ENCODE measurements around the gene NUDT1.

GRCh38 chr7:2273866-2274265 is 31.8 kb downstream of the NUDT1 start:
- no peak for TF ChIP-seq CTCF (IDR thresholded peaks at IDR 0.05)
- no peak for TF ChIP-seq POLR2AphosphoS5 (IDR thresholded peaks at IDR 0.05)
- no peak for TF ChIP-seq POLR2A (IDR thresholded peaks at IDR 0.05)

All from transverse colon (tissue), 4 donors.